Testis (tissue), 3 donors: ENCODE measurements around the gene CFAP410. TPM values are rescaled to one million over a fixed set of nuclear protein-coding genes. Genes with fewer than 3 reads are reported as not detected.
A peak's percentile ranks its signal among the peaks of the same experiment; 100 is the strongest.

Experiments
- DNase-seq: peaks from one replicate; pipeline ENCODE4 v3.0.0-alpha.2; 2019
- H3K27ac ChIP-seq, 2 donors: fragments of 200-600 bp; sonication (generic); one replicate each; pipeline ENCODE4 v1.5.1; 2019
- H3K27me3 ChIP-seq: fragments of 200-600 bp; sonication (generic); one replicate; pipeline ENCODE4 v1.5.1; 2019
- H3K36me3 ChIP-seq: fragments of 200-600 bp; sonication (generic); one replicate; pipeline ENCODE4 v1.5.1; 2017; ENCODE audit warnings: low read depth; ENCODE audit errors: missing control alignments
- H3K4me1 ChIP-seq: fragments of 200-600 bp; sonication (generic); one replicate; pipeline ENCODE4 v1.5.1; 2019
- H3K4me3 ChIP-seq, 2 donors: fragments of 200-600 bp; sonication (generic); one replicate each; pipeline ENCODE4 v1.5.1; 2017 to 2019
- H3K9me3 ChIP-seq: fragments of 200-600 bp; sonication (generic); one replicate; pipeline ENCODE4 v1.5.1; 2017
- CTCF ChIP-seq, 3 experiments: fragments of 450-650 bp in 2 of 3; fragments of 200-600 bp in 1 of 3; sonication (generic) in 1 of 3; IDR thresholded peaks; one replicate each; pipeline ENCODE4 v1.5.1; 2016 to 2019; ENCODE audit warnings: antibody characterized with exemption in 3 of 3, mild to moderate bottlenecking in 2 of 3, moderate library complexity in 1 of 3
- POLR2A ChIP-seq: fragments of 450-650 bp; IDR thresholded peaks from one replicate; pipeline ENCODE4 v1.6.1; 2017; ENCODE audit warnings: antibody characterized with exemption, mild to moderate bottlenecking, moderate library complexity
- WGBS, 2 donors: methylation state at CpG; one replicate each; pipeline ENCODE4 v1.1.5; 2018; 5-methylcytosine and 5-hydroxymethylcytosine counted together
- intact Hi-C: fragments of 100-400 bp; cut with DNase I; formaldehyde crosslinking; loops from one replicate; pipeline ENCODE4 v1.15.1; 2023; ENCODE audit warnings: low total_unique reads
- polyA plus RNA-seq: library from polyadenylated mRNA; stranded (reverse); fragments of 350-450 nt; fragmentation: Illumina TruSeq; extraction: RNeasy Lipid Tissue Mini Kit (QIAGEN cat#74804); gene quantifications from one replicate; pipeline ENCODE4 v1.2.3, GENCODE V29; 2014; ENCODE audit warnings: low read depth, low replicate concordance; ENCODE audit not compliant: insufficient read depth
- total RNA-seq, 2 donors: library from RNA; depleted of rRNA; stranded (reverse); fragments of >200 nt; gene quantifications; one replicate each; pipeline ENCODE4 v1.2.3, GENCODE V29; 2016

CFAP410 gene
- total and polyA plus RNA-seq, 3 donors from 2014 or later = 40.8 to 81.6 (median 71.7) TPM

GRCh38 chr21:44360159-44360558 is 21.0 kb upstream of the CFAP410 start:
- H3K4me3 ChIP-seq = no peak overlapping the region
- WGBS, 2 donors = 26 to 27% methylated on average over 8 of the region's 8 CpGs
- intact Hi-C loops = no loop called here
- H3K4me1 ChIP-seq = no peaks in the 10 kb centered on the region
- no peaks in the 10 kb centered on the region for H3K27me3 ChIP-seq
- no peaks in the 10 kb centered on the region for H3K36me3 ChIP-seq
- H3K9me3 ChIP-seq = no peaks in the 10 kb centered on the region
- H3K27ac ChIP-seq = no peak overlapping the region
- no peak for TF ChIP-seq CTCF (IDR thresholded peaks at IDR 0.05)
- TF ChIP-seq POLR2A = no peak
- DNase-seq = no peak

- intact Hi-C loops = no loop called here
- Histone ChIP-seq H3K4me3 (peak overlapping the region in 1 of 2 donors; percentile 42), H3K9me3 (no peaks in the 10 kb centered on the region), H3K27ac (no peak overlapping the region), H3K4me1 (no peaks in the 10 kb centered on the region), H3K27me3 (no peaks in the 10 kb centered on the region), H3K36me3 (no peaks in the 10 kb centered on the region)
- DNase-seq = no peak
- no peak for TF ChIP-seq POLR2A
- no peak for TF ChIP-seq CTCF (IDR thresholded peaks at IDR 0.05)
- WGBS, 2 donors = 66 to 71% methylated on average over 8 of the region's 8 CpGs
These were observed 20.2 kb upstream of the CFAP410 start for GRCh38 chr21:44359396-44359795.

- DNase-seq = no peak
- Histone ChIP-seq H3K4me3 (no peak overlapping the region), H3K27ac (no peak overlapping the region), H3K4me1 (no peaks in the 10 kb centered on the region), H3K9me3 (no peaks in the 10 kb centered on the region), H3K36me3 (no peaks in the 10 kb centered on the region), H3K27me3 (no peaks in the 10 kb centered on the region)
- intact Hi-C loops = no loop called here
- 90 to 96% methylated on average over 8 to 21 of the region's 21 CpGs for WGBS, 2 donors
- TF ChIP-seq POLR2A (no peak), CTCF (IDR thresholded peaks at IDR 0.05) (no peak)
These were observed 18.1 kb upstream of the CFAP410 start for GRCh38 chr21:44357064-44357837.

- Histone ChIP-seq H3K27ac (no peak overlapping the region), H3K36me3 (no peaks in the 10 kb centered on the region), H3K4me3 (no peak overlapping the region), H3K27me3 (no peaks in the 10 kb centered on the region), H3K4me1 (no peaks in the 10 kb centered on the region), H3K9me3 (no peaks in the 10 kb centered on the region)
- WGBS, 2 donors = 96 to 97% methylated on average over 6 of the region's 6 CpGs
- no peak for TF ChIP-seq CTCF (IDR thresholded peaks at IDR 0.05)
- TF ChIP-seq POLR2A = no peak
- no peak for DNase-seq
- intact Hi-C loops = no loop called here
These were observed 17.4 kb upstream of the CFAP410 start for GRCh38 chr21:44356636-44357035.

GRCh38 chr21:44356160-44356559 is 17.0 kb upstream of the CFAP410 start:
- H3K27me3 ChIP-seq = no peaks in the 10 kb centered on the region
- WGBS, 2 donors = 83 to 91% methylated on average over 11 of the region's 11 CpGs
- intact Hi-C loops = no loop called here

More at GRCh38 chr21:44356160-44356559, 17.0 kb upstream of the CFAP410 start:
- TF ChIP-seq CTCF (IDR thresholded peaks at IDR 0.05) = no peak
- Histone ChIP-seq H3K4me3 (no peak overlapping the region), H3K4me1 (no peaks in the 10 kb centered on the region), H3K36me3 (no peaks in the 10 kb centered on the region), H3K27ac (no peak overlapping the region), H3K9me3 (no peaks in the 10 kb centered on the region)
- DNase-seq = no peak
